BJ (cell line): ENCODE results near the gene MYADM. TPM values are rescaled to one million over a fixed set of nuclear protein-coding genes. Genes with fewer than 3 reads are reported as not detected.

Source experiments
- CTCF ChIA-PET: fragments of 350-600 bp; formaldehyde crosslinking; extraction: SDS; loops from one replicate; lab custom pipeline; 2021; ENCODE audit warnings: antibody characterized with exemption, inconsistent platforms; lab: Yijun Ruan, JAX
- POLR2A ChIA-PET: fragments of 300-600 bp; sonication (Branson Sonifier 250); formaldehyde crosslinking; extraction: SDS; loops from one replicate; lab custom pipeline; 2021; ENCODE audit warnings: antibody characterized with exemption; lab: Charles Lee
- DNase-seq: peaks from one replicate; pipeline ENCODE4 v3.0.0-alpha.2; 2011; ENCODE audit warnings: low read depth
- H3K27me3 ChIP-seq: 2 replicates; pipeline ENCODE4 v1.6.0; 2011; ENCODE audit warnings: low read length; ENCODE audit not compliant: control insufficient read depth, insufficient read depth
- H3K36me3 ChIP-seq: 2 replicates; pipeline ENCODE4 v1.5.1; 2011; ENCODE audit warnings: low read length; ENCODE audit not compliant: control insufficient read depth, insufficient read depth
- H3K4me3 ChIP-seq: 2 replicates; pipeline ENCODE4 v1.5.1; 2011; ENCODE audit warnings: low read depth, mild to moderate bottlenecking, control low read depth, low read length
- CTCF ChIP-seq: IDR thresholded peaks from 2 replicates; pipeline ENCODE4 v1.5.1; 2011; ENCODE audit warnings: low read depth, mild to moderate bottlenecking, control low read depth, inconsistent platforms, low read length, moderate library complexity; ENCODE audit not compliant: insufficient read depth
- polyA plus RNA-seq: library from polyadenylated mRNA; depleted of rRNA; stranded (reverse); fragments of >200 nt; gene quantifications from 2 replicates; pipeline ENCODE4 v1.2.3, GENCODE V29; 2011

Gene MYADM
- polyA plus RNA-seq, 1 experiment, result 134 TPM

GRCh38 chr19:53898166-53898565 lies 30.5 kb downstream of the MYADM start:
- no peak overlapping the region for H3K4me3 ChIP-seq
- ChIA-PET CTCF (interaction anchor here (2.4 kb wide), 1 partner anchor 9 kb away, joined by 16 read pairs; no protein-coding TSS in a partner anchor), POLR2A (no interaction called here)
- no peak for DNase-seq
- H3K36me3 ChIP-seq, result no peaks in the 10 kb centered on the region
- peaks cover 4% of the 10 kb centered on the region; the same call in 1 of the 2 replicates for H3K27me3 ChIP-seq
- no peak for TF ChIP-seq CTCF

GRCh38 chr19:53898636-53899341 lies 31.1 kb downstream of the MYADM start:
- Histone ChIP-seq H3K4me3 (no peak overlapping the region), H3K27me3 (peaks cover 4% of the 10 kb centered on the region; the same call in 1 of the 2 replicates), H3K36me3 (no peaks in the 10 kb centered on the region)
- CTCF ChIA-PET, result no interaction called here
- no peak for TF ChIP-seq CTCF
- POLR2A ChIA-PET, result no interaction called here
- no peak for DNase-seq

GRCh38 chr19:53900191-53900860 lies 32.6 kb downstream of the MYADM start:
- DNase-seq, result no peak
- ChIA-PET POLR2A (no interaction called here), CTCF (interaction anchor here (1.2 kb wide), 1 partner anchor 9 kb away, joined by 3 read pairs; no protein-coding TSS in a partner anchor)
- TF ChIP-seq CTCF, result no peak
- Histone ChIP-seq H3K4me3 (no peak overlapping the region), H3K36me3 (no peaks in the 10 kb centered on the region), H3K27me3 (peaks cover 9% of the 10 kb centered on the region)

- DNase-seq, result no peak
- no peak overlapping the region for H3K4me3 ChIP-seq
- POLR2A ChIA-PET, result no interaction called here
- CTCF ChIA-PET, result interaction anchor here (1.2 kb wide), 1 partner anchor 8 kb away, joined by 3 read pairs; no protein-coding TSS in a partner anchor
- TF ChIP-seq CTCF, result no peak
- H3K27me3 ChIP-seq, result peaks cover 12% of the 10 kb centered on the region
- H3K36me3 ChIP-seq, result no peaks in the 10 kb centered on the region
Measured at GRCh38 chr19:53903055-53903680, 35.5 kb downstream of the MYADM start.

GRCh38 chr19:53904909-53905308 lies 37.2 kb downstream of the MYADM start:
- POLR2A ChIA-PET, result no interaction called here
- DNase-seq, result no peak
- CTCF ChIA-PET, result interaction anchor here (0.5 to 0.9 kb wide), 3 partner anchors 37 to 119 kb away, joined by 3 to 5 read pairs (median 5); no protein-coding TSS in a partner anchor
- no peak for TF ChIP-seq CTCF
- Histone ChIP-seq H3K27me3 (peaks cover 23% of the 10 kb centered on the region), H3K4me3 (no peak overlapping the region), H3K36me3 (no peaks in the 10 kb centered on the region)
